Measurements from ENCODE around the gene H2AZ2.
"Not testable (repeated sequence)": the region's sequence is repeated elsewhere in the genome, so short reads cannot be mapped to it uniquely, and the experiment has no call there.

H2AZ2 gene

DNA sequence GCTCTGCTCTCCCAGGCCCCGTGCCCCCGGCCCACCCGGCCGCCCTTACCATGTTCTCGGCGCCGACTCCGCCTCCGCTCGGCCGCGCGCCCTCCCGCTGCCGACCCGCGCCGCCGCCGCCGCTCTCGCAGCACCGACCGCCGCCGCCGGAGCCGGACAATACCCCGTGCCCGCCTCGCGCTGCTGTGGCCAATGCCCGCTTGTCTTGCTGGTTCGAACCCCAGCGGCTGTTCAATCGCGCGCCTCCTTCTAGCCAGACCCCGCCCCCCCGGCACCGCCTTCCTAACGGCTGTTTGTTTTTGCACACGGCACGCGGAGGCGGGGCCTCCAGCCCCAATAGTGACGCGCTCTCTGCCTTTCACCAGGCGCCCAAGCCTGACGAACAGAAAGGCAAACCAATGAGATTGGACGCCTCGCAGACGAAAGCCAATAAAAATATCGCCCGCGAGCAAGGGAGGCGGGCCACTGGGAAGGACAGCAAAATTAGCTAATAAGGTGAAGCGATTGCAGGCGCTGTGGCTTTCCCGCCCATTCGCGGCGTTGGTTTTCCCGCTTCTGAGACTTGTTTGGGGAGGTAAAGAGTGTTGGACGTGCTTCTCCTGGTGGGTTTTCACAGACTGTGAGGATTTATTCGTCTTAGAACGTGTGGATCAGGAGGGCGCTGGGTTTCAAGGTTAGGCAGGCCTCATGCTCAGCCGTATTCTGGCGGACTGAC lies at the start of gene H2AZ2:
TSS of gene H2AZ2 (minus strand) at position 168 of the 715 bp plus-strand sequence. CDS start at position 52, 116 bp downstream.
- peak; percentile 100 for DNase-seq (ENCODE audit: low read depth in 2 of 2)

DNA sequence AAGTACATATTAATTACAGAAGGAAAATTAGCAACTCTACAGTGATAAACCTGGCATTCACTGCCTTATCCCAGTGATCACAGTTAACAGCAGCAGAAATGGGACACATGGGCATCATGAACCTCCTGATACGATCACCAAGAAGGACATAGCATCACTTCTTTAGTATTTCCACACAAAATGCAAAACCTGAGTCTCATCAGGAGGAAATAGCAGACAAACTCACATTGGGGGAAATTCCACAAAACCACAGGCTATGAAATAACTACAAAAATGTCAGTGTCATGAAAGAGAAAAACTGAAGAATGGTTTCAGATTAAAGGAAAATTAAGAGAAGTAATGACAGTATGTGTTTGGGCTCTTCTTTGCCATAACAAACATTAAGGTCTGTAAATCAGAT lies 49.4 kb upstream of the H2AZ2 start:
- no peak for DNase-seq (ENCODE audit: low read depth in 2 of 2)

DNA sequence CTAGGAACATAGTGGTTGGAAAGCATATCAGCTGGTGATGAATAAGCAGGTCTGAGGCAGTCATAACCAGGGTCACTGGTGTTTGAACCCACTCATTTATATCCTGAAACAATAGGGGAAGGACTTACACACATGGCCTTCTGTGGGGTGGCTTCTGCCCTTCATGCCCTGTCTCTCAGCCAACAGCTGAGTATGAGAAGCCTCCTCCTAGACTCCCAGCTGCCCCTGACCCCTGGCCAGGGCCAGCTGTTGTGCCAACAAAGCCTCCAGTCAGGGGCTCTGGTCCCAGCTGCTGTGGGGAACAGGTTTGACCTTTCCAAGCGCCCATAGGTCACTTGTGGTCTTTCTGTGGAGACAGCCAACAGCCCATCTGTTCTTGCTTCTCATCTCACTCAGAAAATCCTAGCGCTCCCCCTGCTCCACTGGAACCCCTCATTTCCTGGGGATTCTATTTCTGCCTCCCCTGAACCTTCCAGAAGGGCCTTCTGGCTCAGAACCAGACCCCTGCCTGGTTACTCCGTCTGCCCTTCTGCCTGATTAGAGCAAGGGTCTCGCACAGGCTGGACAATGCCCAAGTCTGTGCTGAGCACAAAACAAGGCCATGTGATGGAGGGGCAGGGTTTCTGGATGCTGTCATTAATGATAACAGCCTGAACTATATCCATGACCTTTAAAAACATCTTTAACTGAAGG lies 47.1 kb upstream of the H2AZ2 start:
- no peak for DNase-seq (ENCODE audit: low read depth in 2 of 2)

DNA sequence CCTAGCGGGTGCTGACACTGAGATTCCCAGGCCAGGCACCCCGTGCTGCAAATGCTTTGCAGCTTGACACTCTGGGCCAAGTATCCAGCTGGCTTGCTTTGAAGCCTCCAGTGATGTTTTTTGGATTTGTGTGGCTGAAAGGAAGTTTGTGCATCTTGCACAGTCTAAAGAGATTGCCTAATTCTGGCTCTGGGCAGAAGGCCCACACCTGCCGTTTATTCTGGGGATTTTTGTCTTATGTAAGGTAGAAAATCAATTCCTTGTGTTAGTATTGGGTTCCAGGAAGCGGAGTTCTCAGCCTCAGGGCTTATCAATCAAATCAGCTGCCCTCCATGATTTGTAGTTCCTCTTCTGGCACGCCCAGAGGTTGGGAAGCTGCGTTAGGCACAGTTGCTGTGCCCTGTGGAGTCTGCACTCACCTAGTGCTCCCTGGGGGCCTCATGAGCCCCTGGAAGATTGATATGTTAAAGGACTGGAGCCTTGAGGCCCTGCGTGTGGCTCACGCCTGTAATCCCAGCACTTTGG lies 45.9 kb upstream of the H2AZ2 start:
- no peak for DNase-seq (ENCODE audit: low read depth in 2 of 2)

DNA sequence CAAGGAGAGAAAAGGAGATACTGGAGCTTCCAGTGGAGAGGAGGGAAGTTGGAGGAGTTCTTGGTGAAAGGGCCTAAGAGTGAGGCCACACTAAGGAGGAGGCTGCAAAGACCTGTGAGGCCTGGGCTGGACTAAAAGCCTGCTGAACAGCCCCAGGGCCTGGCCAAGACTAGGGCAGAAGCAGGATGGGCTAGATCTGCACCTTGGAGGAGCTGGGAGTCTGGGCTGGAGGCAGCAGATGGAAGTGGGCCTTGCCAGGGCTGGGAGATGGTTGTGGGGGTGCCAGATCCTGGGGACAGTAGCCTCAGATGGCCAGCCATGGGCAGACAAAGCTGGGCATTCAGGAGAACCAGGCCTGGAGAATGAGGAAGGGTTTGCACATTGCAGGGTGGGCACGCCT lies 43.9 kb upstream of the H2AZ2 start:
- DNase-seq (ENCODE audit: low read depth in 2 of 2) = no peak

DNA sequence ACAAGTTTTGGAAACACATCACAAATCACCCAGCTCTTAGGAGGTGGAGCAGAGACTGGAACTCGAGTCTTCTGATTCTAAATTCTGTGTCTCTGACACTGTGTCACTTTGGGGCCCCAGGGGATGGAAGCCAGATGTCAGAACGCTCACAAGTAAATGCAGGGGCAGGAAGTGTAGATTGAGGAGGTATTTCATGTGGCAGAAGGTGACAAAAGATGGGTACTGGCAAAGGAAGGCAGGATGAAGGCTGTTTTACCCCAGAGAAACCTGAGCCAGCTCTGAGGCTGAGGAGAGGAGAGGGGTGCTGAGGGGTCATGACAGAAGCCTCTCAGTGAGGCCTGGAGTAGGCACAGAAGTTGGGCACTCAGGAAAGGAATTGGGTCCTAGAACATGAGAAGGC lies 43.5 kb upstream of the H2AZ2 start:
- DNase-seq (ENCODE audit: low read depth in 2 of 2) = no peak

DNA sequence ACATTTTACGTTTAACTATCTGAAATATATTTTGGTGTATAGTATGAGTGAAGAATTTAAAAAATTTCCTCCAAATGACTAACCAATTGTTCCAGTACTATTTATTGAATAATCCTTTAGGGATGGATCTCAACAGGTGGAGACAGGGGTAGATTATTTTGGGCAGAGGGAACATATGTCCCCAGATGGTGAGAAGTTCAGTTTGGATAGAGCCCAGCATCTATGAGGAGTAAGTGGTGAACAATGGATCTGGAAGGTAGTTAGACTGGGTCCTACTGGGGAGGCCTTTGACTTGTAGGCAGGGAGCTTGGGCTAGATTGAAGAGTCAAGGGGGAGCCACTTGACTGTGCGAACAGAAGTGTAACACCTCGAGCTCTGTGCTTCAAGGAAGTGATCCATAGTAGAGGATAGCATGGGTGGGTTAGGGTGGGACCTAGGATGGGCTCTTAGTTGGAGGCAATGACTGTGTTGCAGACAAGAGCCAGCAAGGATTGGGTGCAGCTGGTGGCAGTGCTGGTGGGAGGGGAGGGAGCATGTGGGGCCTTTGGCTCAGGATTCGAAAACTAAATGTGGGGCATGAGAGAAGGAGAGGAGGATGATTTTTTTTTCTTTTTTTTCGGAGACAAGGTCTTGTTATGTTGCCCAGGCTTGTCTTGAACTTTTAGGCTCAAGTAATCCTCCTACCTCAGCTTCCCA lies 41.3 kb upstream of the H2AZ2 start:
- DNase-seq (ENCODE audit: low read depth in 2 of 2) = no peak

DNA sequence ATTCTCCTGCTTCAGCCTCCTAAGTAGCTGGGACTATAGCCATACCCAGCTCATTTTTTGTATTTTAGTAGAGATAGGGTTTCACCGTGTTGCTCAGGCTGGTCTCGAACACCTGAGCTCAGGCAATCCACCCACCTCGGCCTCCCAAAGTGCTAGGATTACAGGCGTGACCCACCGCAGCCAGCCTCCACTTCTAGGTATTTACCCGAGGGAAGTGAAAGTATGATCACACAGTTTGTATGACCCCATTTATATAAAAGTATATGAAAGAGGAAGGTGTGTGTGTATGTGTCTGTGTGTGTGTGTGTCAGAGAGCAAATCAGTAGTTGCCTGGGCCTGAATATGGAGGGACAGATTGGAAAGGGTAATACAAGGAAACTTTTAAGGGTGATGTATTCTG lies 39.4 kb upstream of the H2AZ2 start:
- no peak for DNase-seq (ENCODE audit: low read depth in 2 of 2)

DNA sequence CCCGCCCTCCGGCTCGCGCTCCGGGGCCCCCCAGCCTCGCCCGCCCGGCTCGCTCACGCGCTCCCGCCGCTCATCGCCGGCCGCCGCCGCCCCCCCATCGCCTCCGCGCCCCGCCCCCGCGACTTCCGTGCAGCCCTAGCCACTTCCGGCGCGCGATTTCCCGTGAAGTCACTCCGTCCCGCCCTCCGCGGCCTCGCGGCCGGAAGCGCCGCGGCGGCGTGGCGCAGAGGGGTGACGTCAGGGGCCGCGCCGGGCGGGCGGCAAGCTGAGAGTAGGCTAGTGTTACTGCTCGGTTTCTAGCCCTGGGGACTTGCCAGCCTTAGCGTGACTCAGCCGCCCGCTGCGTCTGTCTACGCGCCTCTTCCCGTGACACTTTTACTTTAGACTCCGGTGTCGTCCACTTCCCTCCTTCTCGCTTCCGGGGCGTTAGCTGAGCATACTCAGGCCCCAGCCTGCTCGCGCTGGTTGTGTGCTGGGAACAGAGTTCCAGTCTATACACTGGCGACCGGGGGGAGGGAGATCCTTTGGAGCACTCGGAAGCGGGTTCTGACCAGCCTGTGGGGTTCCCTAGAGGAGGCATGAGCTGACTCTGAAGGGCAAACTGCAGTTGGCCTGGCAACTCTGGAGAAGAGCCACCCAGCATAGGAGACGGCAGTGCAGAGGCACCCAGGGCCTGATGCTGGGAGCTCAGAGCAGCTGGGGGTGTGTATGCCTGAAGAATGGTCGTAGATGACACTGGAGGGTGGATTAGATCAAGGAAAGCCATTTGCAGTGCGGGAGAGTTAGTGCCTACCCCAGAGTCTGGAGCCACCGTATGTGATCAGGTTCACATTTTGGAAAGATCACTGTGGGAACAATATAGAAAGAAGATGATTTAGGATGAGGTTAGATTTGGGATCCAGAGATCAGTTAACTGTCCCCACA lies 37.8 kb upstream of the H2AZ2 start, which contains the start of gene PURB:
TSS of gene PURB (minus strand) at position 137 of the 924 bp plus-strand sequence. CDS start 182 bp downstream, outside the sequence.
- DNase-seq (ENCODE audit: low read depth in 2 of 2) = peak; percentile 90 to 96

DNA sequence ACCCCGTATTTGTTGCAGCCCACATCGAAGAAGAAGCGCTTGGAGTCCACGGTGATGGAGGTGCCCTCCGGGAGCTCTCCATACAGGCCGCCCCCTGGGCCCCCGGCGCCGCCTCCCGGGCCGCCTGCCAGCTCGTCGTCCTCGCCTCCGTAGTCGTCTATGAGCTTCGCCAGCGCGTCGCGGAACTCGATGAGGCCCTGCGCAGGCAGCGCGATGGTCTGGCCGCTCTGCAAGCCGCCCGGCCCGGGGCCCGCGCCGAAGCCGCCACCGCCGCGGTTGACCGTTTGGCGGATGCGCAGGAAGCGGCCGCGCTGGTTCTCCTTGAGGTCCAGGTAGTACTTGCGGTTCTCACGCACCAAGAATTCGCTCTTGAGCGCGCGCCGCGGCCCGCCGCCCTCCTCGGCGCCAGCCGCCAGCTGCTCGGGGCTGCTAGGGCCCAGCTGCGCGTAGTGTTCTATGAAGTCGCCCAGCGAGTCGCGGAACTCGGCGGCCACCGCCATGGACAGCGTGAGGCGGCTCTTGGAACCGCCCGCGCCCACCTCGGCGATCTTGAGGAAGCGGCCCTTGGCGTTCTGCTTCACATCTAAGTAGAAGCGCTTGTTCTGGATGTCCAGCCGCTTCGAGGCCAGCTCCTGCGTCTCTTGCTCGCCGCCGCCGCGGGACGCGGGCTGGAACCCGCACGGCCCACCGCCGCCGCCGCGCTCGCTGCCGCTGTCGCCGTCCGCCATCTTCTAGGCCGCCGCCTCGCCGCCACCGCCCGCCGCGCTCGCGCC lies 36.9 kb upstream of the H2AZ2 start:
- peak; percentile 25 to 30 for DNase-seq (ENCODE audit: low read depth in 2 of 2)

DNA sequence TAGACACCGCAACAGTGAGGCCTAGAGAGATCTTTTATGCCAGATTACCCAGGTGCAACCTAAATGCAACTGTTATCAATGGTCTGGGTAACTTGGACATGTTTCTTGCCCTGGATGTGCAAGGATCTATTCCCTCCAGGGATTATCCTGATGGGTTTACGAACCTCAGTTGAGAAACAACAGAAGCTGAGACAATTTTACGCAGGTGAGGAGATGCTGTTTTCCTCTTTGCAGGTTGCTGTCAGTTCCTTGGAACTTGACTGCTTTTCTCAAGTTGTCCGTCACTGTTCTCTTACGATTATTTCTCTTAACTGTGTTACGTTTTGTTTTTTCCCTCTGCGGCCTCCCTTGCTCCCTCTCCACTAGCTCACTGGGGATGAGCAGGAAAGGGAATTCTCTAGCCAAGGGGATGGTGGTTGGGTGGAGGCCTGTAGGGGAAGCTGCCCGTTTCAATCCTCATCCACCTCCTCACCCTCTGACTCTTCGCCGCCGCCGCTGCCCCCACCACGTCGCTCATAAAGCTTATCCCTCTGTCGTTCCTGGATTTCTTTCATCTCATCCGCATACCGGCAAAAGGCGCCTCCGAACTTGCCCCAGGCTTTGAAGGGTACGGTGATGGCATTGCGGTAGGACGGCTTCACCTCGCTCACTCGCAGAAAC lies 36.2 kb upstream of the H2AZ2 start:
- DNase-seq (ENCODE audit: low read depth in 2 of 2) = no peak

DNA sequence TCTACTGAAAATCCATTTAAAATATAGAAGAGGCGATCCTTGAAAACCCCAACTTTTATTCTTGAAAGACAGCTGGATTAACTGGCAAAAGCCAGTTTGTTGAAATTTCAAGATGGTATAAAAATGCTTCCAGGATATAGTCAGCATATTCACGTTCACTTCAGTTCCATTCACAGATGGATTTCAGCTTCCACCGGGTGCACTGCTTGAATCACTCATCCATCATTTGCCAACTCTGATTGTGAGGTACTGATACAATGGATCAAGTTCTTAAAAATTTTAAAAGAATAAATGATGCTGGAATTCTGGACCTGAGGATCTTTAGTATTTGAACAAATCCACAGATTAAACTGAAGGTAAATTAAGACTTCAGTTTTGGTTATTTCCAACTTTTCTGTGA lies 35.0 kb upstream of the H2AZ2 start:
- DNase-seq (ENCODE audit: low read depth in 2 of 2) = no peak

DNA sequence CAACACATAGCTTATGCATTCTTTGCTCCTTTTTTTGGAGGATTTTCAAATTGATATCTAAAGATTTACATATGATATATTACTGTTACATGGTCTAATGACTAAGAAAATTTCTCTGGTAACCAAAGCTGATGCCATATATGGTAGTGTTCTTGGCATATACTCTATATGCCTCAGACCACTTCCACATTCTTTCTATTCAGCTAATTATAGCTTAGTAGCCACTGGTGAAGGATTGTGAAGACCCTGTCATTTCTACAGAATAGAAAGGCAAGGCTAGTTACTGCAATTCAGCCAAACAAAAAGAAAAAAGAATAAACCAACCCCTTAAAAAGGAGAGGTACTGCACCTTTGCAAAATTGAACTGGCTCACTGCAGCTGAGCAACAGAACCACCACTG lies 33.7 kb upstream of the H2AZ2 start:
- no peak for DNase-seq (ENCODE audit: low read depth in 2 of 2)

DNA sequence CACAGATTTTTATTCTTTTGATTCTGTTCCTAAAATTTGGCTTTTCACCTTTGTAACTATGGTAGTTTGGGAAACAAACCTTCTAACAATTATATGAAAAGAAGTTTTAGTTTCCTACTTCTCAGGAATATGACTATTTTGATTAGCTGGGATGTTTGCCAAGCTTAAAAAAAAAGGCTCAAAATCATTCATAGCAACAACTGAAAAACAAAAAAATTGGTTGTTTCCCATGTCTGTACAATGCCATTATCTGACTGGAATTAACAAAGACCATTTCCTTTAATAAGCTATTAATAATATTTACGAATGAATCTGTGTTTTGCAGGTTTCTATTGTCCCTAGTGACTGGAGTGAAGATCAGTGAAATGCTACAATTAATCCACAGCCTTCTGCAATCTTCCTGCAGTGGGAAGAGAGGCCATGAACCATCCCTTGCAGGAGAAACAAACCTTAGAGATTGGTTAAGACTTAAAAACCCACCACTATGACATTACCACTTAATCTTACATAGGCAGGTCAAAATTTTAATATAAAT lies 33.2 kb upstream of the H2AZ2 start:
- DNase-seq (ENCODE audit: low read depth in 2 of 2) = no peak

DNA sequence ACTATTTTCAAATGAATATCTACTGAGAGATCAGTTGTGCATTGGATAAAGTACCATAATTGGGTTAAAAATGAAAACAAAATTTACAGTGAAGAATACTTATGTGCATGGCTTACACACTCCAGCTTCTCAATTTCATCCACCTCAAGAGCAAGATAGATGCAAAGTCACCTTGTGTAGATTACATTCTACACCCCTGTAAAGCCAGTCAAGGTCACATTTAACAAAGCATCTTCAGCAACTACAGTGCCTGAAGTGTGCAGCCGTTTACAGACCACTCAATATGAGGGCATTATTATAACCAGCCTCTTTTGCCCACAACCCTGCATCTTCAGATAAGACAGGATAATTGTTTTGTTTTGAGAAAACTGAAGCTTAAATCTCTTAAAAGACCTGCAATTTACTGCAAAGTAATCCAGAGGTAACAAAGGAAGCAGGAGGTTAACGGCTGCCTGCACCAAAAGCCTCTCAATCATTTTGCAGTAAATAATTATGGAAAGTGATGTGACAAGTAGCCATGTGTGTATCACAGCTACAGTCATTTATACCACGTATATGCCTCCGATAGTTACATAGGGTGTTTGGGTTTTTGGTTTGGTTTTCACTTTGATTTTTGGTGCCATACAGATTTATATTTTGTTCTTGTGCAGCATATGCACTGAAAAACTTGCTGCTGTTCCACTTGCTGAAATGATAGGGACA lies 32.6 kb upstream of the H2AZ2 start:
- DNase-seq (ENCODE audit: low read depth in 2 of 2) = no peak

DNA sequence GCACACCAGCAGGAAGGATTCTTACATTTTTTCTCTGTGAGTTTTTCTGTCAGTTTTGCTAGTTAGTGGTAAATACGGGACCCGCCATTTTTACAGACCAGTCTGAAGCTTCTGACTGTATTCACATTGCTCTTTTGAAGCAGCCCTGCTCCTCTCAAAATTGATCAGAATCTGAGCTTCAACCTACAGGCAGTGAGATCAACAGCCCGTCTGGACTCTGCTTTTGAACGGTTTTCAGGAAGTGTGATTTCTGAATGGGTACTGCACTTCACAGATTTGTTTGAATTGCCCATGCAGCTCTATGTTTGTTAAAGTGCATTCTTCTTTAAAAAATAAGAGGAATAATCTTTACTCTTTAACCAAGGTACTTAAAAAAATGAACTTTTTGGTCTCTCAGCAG lies 28.5 kb upstream of the H2AZ2 start:
- no peak for DNase-seq (ENCODE audit: low read depth in 2 of 2)

DNA sequence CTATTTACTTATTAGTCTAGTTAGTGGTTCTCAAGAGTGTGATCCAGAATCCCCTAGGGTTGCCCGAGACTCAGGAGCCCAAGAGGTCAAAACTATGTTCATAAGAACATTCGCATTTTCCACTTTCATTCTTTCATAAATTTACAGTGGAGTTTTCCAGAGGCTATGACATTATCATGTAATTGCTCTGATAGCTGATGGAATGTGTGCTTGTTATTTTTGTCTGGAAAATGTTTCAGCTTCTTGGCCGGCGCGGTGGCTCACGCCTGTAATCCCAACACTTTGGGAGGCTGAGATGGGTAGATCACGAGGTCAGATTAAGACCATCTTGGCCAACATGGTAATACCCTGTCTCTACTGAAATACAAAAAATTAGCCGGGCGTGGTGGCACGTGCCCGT lies 27.4 kb upstream of the H2AZ2 start:
- no peak for DNase-seq (ENCODE audit: low read depth in 2 of 2)

DNA sequence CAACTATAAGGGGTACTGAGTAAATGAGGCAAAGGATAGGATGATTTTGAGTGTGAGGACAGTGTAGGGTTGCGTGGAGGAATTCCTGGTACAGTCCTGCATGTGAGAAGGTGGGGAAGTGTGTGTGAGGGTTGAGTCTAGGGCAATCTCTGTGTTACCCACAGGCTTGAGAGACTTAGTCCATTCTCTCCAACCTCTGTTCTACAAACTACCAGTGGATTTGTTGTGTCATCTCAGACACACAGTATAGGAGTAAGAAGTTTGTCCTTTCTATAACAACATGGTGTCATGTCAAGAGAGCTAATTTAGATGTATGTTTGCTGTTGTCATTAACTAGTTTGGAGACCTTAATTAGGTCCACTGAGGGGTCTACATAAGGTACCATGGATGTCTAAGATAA lies 24.9 kb upstream of the H2AZ2 start:
- no peak for DNase-seq (ENCODE audit: low read depth in 2 of 2)

DNA sequence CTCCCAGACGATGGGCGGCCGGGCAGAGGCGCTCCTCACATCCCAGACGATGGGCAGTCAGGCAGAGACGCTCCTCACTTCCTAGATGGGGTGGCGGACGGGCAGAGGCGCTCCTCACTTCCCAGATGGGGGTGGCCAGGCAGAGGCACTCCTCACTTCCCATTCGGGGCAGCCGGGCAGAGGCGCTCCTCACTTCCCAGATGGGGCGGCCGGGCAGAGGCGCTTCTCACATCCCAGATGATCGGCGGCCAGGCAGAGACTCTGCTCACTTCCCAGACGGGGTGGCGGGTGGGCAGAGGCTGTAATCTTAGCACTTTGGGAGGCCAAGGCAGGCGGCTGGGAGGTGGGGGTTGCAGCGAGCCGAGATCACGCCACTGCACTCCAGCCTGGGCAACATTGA lies 24.0 kb upstream of the H2AZ2 start:
- DNase-seq (ENCODE audit: low read depth in 2 of 2) = not testable (repeated sequence)
